ENCODE data around the gene BABAM1. TPM values are rescaled to one million over a fixed set of nuclear protein-coding genes. Genes with fewer than 3 reads are reported as not detected.
A peak's percentile ranks its signal among the peaks of the same experiment; 100 is the strongest.

BABAM1 gene
- total and polyA plus RNA-seq, 9 of the 15 experiments (the other 6 are each of a cell fraction or from before 2014, with no cell fraction given) = 14.7 to 160 (median 113) TPM

GRCh38 chr19:17266975-17267788, at the start of gene BABAM1 (continued):
- TF ChIP-seq DMBX1 (CRISPR knock-in tag; IDR thresholded peaks at IDR 0.05; ENCODE audit: borderline replicate concordance) = peak; percentile 69; the same call in 1 of the 2 replicates
- TF ChIP-seq NR4A1 (CRISPR knock-in tag; IDR thresholded peaks at IDR 0.05) = no peak
- TF ChIP-seq NR4A1 (tag; IDR thresholded peaks at IDR 0.05) = peak; percentile 93
- peak; percentile 80 for TF ChIP-seq TAF7 (tag; IDR thresholded peaks at IDR 0.05)
- peak; percentile 97 for TF ChIP-seq ZNF766 (CRISPR knock-in tag; conservative IDR thresholded peaks at IDR 0.05)
- no peak for TF ChIP-seq HNRNPK (IDR thresholded peaks at IDR 0.05; ENCODE audit: low read depth, low read length, poor library complexity, severe bottlenecking)
- no peak for TF ChIP-seq STAT6 (CRISPR knock-in tag; IDR thresholded peaks at IDR 0.05)
- peak; percentile 97 for TF ChIP-seq NEUROD1 (IDR thresholded peaks at IDR 0.05; ENCODE audit: borderline replicate concordance, low read depth, low read length, partially characterized antibody)
- no peak for TF ChIP-seq MAX (CRISPR knock-in tag; IDR thresholded peaks at IDR 0.05)
- no peak for TF ChIP-seq ZNF830 (CRISPR knock-in tag; IDR thresholded peaks at IDR 0.05)
- no peak for TF ChIP-seq PRMT5 (CRISPR knock-in tag; IDR thresholded peaks at IDR 0.05)
- no peak for TF ChIP-seq PTBP1 (IDR thresholded peaks at IDR 0.05; ENCODE audit: low read depth, low read length)
- TF ChIP-seq NR1H2 (CRISPR knock-in tag; IDR thresholded peaks at IDR 0.05) = no peak
- TF ChIP-seq KHSRP (IDR thresholded peaks at IDR 0.05) = no peak
- TF ChIP-seq ZNF57 (CRISPR knock-in tag; IDR thresholded peaks at IDR 0.05) = no peak
- TF ChIP-seq U2AF2 (optimal IDR thresholded peaks at IDR 0.05; ENCODE audit: low read depth, low read length) = no peak
- peak; percentile 55 for TF ChIP-seq POU5F1 (IDR thresholded peaks at IDR 0.05; ENCODE audit: borderline replicate concordance, low read depth, low read length, partially characterized antibody)
- TF ChIP-seq ESRRA (IDR thresholded peaks at IDR 0.05; ENCODE audit: borderline replicate concordance, low read depth) = peak; percentile 18; the same call in 1 of the 2 replicates
- TF ChIP-seq GTF2A2 (tag; IDR thresholded peaks at IDR 0.05) = no peak
- 0 out of 2 replicates have a peak, but pooled peaks have one; percentile 44 for TF ChIP-seq ZNF79 (CRISPR knock-in tag; IDR thresholded peaks at IDR 0.05; ENCODE audit: low read depth)
- TF ChIP-seq CHD1 (IDR thresholded peaks at IDR 0.05; ENCODE audit: low read length) = peak; percentile 37
- no peak for TF ChIP-seq KAT8 (IDR thresholded peaks at IDR 0.05; ENCODE audit: low read depth)
- TF ChIP-seq ARID3A (IDR thresholded peaks at IDR 0.05; ENCODE audit: borderline replicate concordance, low read depth, low read length) = 0 out of 2 replicates have a peak, but pooled peaks have one; percentile 23

Measured in K562 (cell line).